ENCODE results near the gene BCL7C.
A peak's percentile ranks its signal among the peaks of the same experiment; 100 is the strongest.

Gene BCL7C

DNA sequence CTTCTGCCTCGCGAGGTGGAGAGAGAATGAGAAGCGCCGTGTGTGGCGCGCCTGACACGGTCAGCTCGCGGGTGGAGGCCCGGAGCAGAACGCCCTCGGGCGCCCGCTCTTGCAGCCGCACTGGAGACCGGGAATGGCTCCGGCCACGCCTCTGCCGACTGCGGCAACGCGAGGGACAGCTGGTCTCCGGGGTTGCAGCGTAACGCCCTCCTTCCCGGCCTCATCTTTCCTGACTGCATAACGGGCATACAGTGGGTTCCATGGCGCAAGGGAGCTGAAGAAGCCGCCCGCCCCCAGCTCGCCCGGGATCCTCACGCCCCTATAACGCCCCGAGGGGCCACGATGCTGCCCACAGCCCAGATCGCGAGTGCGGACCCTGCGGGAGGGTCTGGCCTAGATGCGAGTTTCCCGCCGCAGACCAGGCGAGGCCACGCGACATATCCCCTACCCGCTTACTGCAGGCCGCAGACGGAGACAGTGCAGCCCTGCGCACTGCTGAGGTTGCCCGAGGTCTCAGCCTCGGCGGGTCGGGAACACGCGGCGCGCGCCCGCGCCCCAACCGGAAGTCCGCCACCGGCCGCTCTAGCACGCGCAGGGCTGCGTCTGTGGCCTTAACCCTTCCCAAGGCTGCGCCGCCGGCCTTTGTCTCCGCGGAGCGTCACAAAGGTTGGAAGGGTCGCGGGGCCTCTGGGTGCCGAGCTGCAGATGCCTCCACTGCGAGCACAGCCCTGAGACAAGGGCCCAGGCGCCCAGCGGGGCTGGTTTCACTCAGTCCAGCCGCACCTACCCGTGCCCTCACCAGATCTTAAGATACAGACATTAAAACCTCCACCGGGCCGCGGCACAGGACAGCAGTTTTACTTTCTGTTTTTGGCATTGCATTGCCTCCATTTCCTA, 18.8 kb downstream of the BCL7C start:
- H3F3A ChIP-seq (ENCODE audit: low read depth) = no peaks in the 10 kb centered on the region; the same call in 1 of the 2 replicates
- H3K9me2 ChIP-seq (replicated peaks; ENCODE audit: low read depth, low read length) = no peaks in the 10 kb centered on the region
- TF ChIP-seq, protein P1, sequence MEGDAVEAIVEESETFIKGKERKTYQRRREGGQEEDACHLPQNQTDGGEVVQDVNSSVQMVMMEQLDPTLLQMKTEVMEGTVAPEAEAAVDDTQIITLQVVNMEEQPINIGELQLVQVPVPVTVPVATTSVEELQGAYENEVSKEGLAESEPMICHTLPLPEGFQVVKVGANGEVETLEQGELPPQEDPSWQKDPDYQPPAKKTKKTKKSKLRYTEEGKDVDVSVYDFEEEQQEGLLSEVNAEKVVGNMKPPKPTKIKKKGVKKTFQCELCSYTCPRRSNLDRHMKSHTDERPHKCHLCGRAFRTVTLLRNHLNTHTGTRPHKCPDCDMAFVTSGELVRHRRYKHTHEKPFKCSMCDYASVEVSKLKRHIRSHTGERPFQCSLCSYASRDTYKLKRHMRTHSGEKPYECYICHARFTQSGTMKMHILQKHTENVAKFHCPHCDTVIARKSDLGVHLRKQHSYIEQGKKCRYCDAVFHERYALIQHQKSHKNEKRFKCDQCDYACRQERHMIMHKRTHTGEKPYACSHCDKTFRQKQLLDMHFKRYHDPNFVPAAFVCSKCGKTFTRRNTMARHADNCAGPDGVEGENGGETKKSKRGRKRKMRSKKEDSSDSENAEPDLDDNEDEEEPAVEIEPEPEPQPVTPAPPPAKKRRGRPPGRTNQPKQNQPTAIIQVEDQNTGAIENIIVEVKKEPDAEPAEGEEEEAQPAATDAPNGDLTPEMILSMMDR (conservative IDR thresholded peaks at IDR 0.05; ENCODE audit: low read length) = no peak
- TF ChIP-seq EZH2phosphoT487 (IDR thresholded peaks at IDR 0.05; ENCODE audit: borderline replicate concordance) = no peak
- peaks cover 12% of the 10 kb centered on the region for H3K4me1 ChIP-seq (ENCODE audit: insufficient read depth, low read length, poor library complexity, severe bottlenecking)
- peak overlapping the region; percentile 89 for H3K4me3 ChIP-seq (ENCODE audit: low read length, poor library complexity, severe bottlenecking)
- H3K9ac ChIP-seq (ENCODE audit: low read depth, low read length, poor library complexity, severe bottlenecking) = peak overlapping the region; percentile 97
- H3K79me2 ChIP-seq (ENCODE audit: insufficient read depth, low read length) = peaks cover 45% of the 10 kb centered on the region
- H3K9me3 ChIP-seq (ENCODE audit: insufficient read depth, low read depth, low read length) = no peaks in the 10 kb centered on the region
- H3K27me3 ChIP-seq (ENCODE audit: insufficient read depth, low read length, poor library complexity, severe bottlenecking) = no peaks in the 10 kb centered on the region
- no peaks in the 10 kb centered on the region for H3K36me3 ChIP-seq (ENCODE audit: insufficient read depth, low read length)
- peak overlapping the region; percentile 84 for H2AFZ ChIP-seq (ENCODE audit: low read length)
- H4K20me1 ChIP-seq (ENCODE audit: insufficient read depth, low read length, poor library complexity, severe bottlenecking) = no peaks in the 10 kb centered on the region
- peak overlapping the region; percentile 97 for H3K4me2 ChIP-seq (ENCODE audit: low read depth, low read length, poor library complexity, severe bottlenecking)

DNA sequence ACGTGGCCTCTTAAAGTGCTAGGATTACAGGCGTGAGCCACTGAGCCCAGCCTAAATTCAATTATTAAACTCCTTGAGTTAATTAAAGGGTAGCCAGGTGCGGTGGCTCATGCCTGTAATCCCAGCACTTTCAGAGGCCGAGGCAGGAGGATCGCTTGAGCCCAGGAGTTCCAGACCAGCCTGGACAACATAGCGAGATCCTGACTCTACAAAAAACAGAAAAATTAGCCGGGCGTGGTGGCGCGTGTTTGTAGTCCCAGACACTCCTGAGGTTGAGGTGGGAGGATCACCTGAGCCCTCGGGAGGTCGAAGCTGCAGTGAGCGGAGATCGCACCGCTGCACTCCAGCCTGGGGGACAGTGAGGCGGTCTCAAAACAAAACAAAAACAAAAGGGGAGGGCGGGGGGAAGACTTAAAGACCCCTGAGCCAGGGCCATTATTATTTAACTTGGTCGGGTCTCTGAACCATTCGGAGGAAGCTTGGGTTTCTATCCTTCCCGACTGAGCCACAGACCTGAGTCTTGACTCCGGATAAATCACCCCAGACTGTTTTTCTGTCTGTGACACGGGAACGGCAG, 19.5 kb downstream of the BCL7C start:
- TF ChIP-seq, protein P1 (conservative IDR thresholded peaks at IDR 0.05; ENCODE audit: low read length) = no peak
- TF ChIP-seq EZH2phosphoT487 (IDR thresholded peaks at IDR 0.05; ENCODE audit: borderline replicate concordance) = no peak
- Histone ChIP-seq H3K4me3 (ENCODE audit: low read length, poor library complexity, severe bottlenecking) (peak overlapping the region; percentile 89), H2AFZ (ENCODE audit: low read length) (peak overlapping the region; percentile 84), H3K9me2 (replicated peaks; ENCODE audit: low read depth, low read length) (no peaks in the 10 kb centered on the region), H3K79me2 (ENCODE audit: insufficient read depth, low read length) (peaks cover 45% of the 10 kb centered on the region), H4K20me1 (ENCODE audit: insufficient read depth, low read length, poor library complexity, severe bottlenecking) (no peaks in the 10 kb centered on the region), H3K4me1 (ENCODE audit: insufficient read depth, low read length, poor library complexity, severe bottlenecking) (peaks cover 12% of the 10 kb centered on the region), H3K9me3 (ENCODE audit: insufficient read depth, low read depth, low read length) (no peaks in the 10 kb centered on the region), H3F3A (ENCODE audit: low read depth) (no peaks in the 10 kb centered on the region; the same call in 1 of the 2 replicates), H3K4me2 (ENCODE audit: low read depth, low read length, poor library complexity, severe bottlenecking) (peak overlapping the region; percentile 97), H3K36me3 (ENCODE audit: insufficient read depth, low read length) (no peaks in the 10 kb centered on the region), H3K9ac (ENCODE audit: low read depth, low read length, poor library complexity, severe bottlenecking) (peak overlapping the region; percentile 97), H3K27me3 (ENCODE audit: insufficient read depth, low read length, poor library complexity, severe bottlenecking) (no peaks in the 10 kb centered on the region)

- Histone ChIP-seq H3K9ac (ENCODE audit: low read depth, low read length, poor library complexity, severe bottlenecking) (no peak overlapping the region), H3K4me2 (ENCODE audit: low read depth, low read length, poor library complexity, severe bottlenecking) (no peak overlapping the region), H3K4me3 (ENCODE audit: low read length, poor library complexity, severe bottlenecking) (no peak overlapping the region), H3K79me2 (ENCODE audit: insufficient read depth, low read length) (peaks cover 16% of the 10 kb centered on the region), H2AFZ (ENCODE audit: low read length) (no peak overlapping the region), H3F3A (ENCODE audit: low read depth) (no peaks in the 10 kb centered on the region; the same call in 1 of the 2 replicates), H3K36me3 (ENCODE audit: insufficient read depth, low read length) (no peaks in the 10 kb centered on the region), H3K9me3 (ENCODE audit: insufficient read depth, low read depth, low read length) (no peaks in the 10 kb centered on the region), H3K9me2 (replicated peaks; ENCODE audit: low read depth, low read length) (no peaks in the 10 kb centered on the region), H3K27me3 (ENCODE audit: insufficient read depth, low read length, poor library complexity, severe bottlenecking) (no peaks in the 10 kb centered on the region), H3K4me1 (ENCODE audit: insufficient read depth, low read length, poor library complexity, severe bottlenecking) (peaks cover 6% of the 10 kb centered on the region), H4K20me1 (ENCODE audit: insufficient read depth, low read length, poor library complexity, severe bottlenecking) (no peaks in the 10 kb centered on the region)
- TF ChIP-seq, protein P1 (conservative IDR thresholded peaks at IDR 0.05; ENCODE audit: low read length) = no peak
- no peak for TF ChIP-seq EZH2phosphoT487 (IDR thresholded peaks at IDR 0.05; ENCODE audit: borderline replicate concordance)
Measured at GRCh38 chr16:30870904-30871303, 23.0 kb downstream of the BCL7C start.

Measured in Loucy (cell line).